NCI-H1436 treated with DMSO at 0.1 percent for 48 hours (cell line): Measurements from ENCODE around the gene ALKBH8.
"Not testable (repeated sequence)": the region's sequence is repeated elsewhere in the genome, so short reads cannot be mapped to it uniquely, and the experiment has no call there.

Source experiments
- DNase-seq: peaks from one replicate; lab custom pipeline; 2025; lab: John Stamatoyannopoulos, UW

ALKBH8 gene

DNA sequence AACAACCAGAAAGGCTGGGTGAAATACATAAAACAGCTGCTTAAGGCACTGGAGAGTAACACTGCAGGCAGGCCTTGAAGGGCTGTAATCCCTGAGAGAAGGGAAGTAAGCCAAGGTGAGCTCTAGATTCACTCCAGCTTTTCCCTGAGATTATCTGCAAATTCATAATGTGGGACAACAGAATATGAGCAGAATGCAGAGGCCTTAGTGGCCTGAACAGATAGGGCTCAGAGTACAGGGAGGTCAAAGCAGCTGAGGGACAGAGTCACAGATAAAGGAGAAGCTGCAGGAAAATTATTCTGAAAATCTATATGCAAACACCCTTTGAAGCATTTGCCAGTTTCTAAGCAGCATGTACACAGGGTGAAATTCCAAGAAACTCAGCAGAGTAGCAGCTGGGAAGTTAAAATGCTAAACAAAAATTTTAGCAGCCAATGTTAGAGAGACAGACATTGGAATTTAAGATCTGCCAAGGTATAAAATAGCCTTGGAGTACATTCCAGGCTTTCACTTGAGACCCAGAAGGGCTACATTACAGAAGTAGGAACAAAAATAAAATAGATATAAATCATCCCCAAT, 59.8 kb downstream of the ALKBH8 start:
- no peak for DNase-seq

- DNase-seq = no peak
Measured at GRCh38 chr11:107504981-107505380, 60.6 kb downstream of the ALKBH8 start.

- DNase-seq = no peak
Measured at GRCh38 chr11:107501713-107502112, 63.8 kb downstream of the ALKBH8 start.

GRCh38 chr11:107497371-107497770, 68.2 kb downstream of the ALKBH8 start:
- not testable (repeated sequence) for DNase-seq

GRCh38 chr11:107496011-107496410, 69.5 kb downstream of the ALKBH8 start:
- no peak for DNase-seq

- no peak for DNase-seq
Measured at GRCh38 chr11:107494055-107494454, 71.5 kb downstream of the ALKBH8 start.

DNA sequence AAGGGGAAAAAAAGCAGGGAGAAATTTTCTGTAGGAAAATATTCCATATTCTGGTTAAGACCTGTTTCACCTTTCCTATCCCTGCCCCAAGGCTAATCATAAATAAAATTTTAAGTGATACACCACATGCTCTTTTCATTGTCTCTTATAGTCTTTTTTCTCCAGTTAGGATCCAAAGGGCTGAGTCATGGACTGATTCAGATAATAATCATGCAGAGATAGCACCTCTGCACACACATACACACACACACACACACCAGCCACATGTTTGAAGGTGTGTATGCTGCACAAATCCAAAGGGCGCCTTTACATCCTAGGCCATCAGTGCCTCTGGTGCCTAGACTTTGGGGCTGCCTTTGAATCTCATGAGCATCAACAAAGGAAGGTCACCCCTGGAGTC, 72.4 kb downstream of the ALKBH8 start:
- no peak for DNase-seq

- DNase-seq = no peak
Measured at GRCh38 chr11:107490836-107491235, 74.7 kb downstream of the ALKBH8 start.

- DNase-seq = no peak
Measured at GRCh38 chr11:107482234-107482633, 83.3 kb downstream of the ALKBH8 start.

DNA sequence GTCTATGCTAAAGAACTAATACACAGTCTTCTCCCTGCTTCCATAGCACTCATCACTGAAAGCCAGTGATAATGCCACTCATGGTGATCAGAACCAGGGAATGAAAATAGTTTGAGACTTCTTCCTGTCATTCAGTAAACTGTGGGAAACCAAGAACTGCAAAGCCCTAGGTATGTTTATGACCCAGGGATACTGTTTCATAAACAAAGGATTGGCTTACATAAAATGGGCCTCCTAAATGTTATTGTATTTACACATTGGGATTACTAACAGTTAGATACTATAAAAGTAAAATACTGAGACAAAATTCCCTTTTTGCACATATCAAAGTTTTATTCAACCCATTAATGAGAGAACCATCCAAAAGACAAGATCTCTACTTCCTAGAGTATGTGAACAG, 86.6 kb downstream of the ALKBH8 start:
- no peak for DNase-seq

DNA sequence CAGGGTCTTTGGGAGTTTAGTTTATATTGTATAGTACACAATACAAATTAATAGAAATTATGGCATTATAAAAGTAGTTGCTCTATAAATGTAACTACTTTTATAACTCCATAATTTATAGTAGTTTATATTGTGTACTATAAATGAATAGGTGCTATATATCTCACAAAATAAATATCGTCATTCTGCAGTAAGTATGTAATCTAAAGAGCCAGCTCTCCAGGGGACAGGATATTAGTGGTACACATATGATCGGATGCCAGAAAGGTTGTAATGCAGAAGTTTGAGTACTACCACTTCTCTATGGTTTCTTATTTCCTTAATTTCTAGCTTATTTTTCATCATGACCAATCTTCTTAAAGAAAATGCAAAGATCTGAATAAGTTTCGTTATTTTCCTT, 87.7 kb downstream of the ALKBH8 start:
- DNase-seq = no peak

DNA sequence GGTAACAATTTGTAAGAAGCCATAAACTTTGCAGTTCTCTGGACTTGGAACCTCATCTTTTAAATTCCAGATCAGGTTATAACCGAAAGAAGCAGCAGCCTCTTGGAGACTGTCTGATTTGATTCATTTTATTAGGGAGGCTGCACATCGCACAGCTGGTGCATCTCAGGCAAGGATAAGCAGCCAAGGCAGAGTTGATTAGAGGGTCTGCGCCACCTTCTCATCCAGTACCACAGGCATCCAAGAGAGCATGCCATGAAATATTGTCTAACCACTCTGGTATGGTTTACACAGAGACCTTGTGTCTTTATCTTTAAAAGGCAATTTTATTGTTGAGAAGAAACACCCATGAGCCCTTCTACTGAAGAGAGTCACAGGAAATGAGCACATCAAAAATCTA, 91.7 kb downstream of the ALKBH8 start:
- DNase-seq = no peak

- no peak for DNase-seq
Measured at GRCh38 chr11:107472966-107473365, 92.6 kb downstream of the ALKBH8 start.

GRCh38 chr11:107468596-107468995, 96.9 kb downstream of the ALKBH8 start:
- no peak for DNase-seq

DNA sequence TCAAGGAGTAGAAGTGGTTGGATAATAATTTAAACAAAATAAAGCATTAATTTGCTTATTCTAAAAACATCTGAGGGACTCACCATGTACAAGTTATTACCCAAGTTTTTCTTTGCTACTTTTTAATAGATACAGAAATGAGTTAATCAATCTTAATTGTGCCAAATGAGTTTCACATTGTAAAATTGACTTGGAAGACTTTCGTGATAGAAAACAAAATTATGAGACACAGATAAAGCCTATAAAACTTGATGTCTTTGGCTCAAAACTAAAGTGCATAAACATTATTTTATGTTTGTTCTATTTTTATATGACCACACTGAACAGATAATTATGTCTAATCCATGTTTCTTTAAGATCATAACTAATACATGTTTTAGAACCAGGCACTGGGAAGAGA, 97.8 kb downstream of the ALKBH8 start:
- DNase-seq = no peak

GRCh38 chr11:107466275-107466866, 99.2 kb downstream of the ALKBH8 start:
- DNase-seq = not testable (repeated sequence)

- peak; percentile 74 for DNase-seq
Measured at GRCh38 chr11:107457558-107458271, 107.8 kb downstream of the ALKBH8 start, which contains the start of gene CWF19L2. CWF19L2 (minus strand) TSS chr11:107457825; CDS start chr11:107457816, 9 bp downstream.

DNA sequence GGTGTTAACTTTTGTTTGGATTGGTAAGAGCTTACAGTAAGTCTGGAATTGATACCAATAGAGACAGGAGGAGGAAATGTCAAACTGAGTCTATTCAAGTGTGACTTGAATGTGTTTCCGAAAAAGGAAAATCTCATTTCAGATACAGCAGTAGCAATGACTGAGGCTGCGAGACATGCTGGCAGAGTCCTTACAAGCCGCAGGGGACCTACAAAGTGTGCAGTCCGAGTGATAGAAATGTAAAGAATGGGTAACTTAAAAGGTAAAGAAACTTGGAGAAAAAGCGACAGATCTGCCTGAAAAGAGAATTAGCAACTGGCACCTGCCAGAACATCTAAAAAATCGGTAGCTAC, 108.4 kb downstream of the ALKBH8 start:
- no peak for DNase-seq

- DNase-seq = no peak
Measured at GRCh38 chr11:107453594-107454286, 111.8 kb downstream of the ALKBH8 start.
